ENCODE measurements around the gene KRT222. TPM values are rescaled to one million over a fixed set of nuclear protein-coding genes. Genes with fewer than 3 reads are reported as not detected.

The KRT222 gene
- total RNA-seq, 6 donors from 2014 or later = 0.86 to 1.2 TPM; not detected in 4

DNA sequence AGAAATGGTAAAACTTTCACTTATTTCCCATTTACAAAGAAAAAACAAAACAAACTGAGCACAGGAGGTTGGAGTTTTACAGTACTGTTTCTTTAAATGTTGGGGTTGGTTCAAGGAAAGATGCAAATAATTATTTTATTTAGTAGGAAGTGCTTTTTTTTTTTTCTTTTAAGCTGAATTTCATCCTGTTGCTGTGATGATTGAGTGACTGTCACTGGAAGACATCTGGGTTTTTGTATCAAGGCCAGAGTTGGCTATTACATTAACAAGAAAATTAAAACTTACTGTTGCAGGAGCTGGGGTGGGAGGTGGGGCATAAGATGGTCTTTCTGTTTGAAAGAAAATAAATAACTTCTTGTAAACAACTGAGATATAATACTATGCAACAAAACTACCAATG, 19.7 kb downstream of the KRT222 start:
- DNase-seq (no peak), ATAC-seq (ENCODE audit: low FRiP score in 2 of 2) (no peak)
- H3K4me3 ChIP-seq = no peak overlapping the region
- H3K9me3 ChIP-seq = no peaks in the 10 kb centered on the region
- peaks cover 5 to 51% (median 15%) of the 10 kb centered on the region in 4 donors for H3K36me3 ChIP-seq
- H3K27me3 ChIP-seq = no peaks in the 10 kb centered on the region
- H3K27ac ChIP-seq = no peak overlapping the region
- H3K4me1 ChIP-seq = peaks cover 28 to 38% (median 33%) of the 10 kb centered on the region in 4 donors
- TF ChIP-seq POLR2A (IDR thresholded peaks at IDR 0.05) (no peak), EP300 (IDR thresholded peaks at IDR 0.05) (no peak), POLR2AphosphoS5 (IDR thresholded peaks at IDR 0.05) (no peak)
- TF ChIP-seq, protein P1, sequence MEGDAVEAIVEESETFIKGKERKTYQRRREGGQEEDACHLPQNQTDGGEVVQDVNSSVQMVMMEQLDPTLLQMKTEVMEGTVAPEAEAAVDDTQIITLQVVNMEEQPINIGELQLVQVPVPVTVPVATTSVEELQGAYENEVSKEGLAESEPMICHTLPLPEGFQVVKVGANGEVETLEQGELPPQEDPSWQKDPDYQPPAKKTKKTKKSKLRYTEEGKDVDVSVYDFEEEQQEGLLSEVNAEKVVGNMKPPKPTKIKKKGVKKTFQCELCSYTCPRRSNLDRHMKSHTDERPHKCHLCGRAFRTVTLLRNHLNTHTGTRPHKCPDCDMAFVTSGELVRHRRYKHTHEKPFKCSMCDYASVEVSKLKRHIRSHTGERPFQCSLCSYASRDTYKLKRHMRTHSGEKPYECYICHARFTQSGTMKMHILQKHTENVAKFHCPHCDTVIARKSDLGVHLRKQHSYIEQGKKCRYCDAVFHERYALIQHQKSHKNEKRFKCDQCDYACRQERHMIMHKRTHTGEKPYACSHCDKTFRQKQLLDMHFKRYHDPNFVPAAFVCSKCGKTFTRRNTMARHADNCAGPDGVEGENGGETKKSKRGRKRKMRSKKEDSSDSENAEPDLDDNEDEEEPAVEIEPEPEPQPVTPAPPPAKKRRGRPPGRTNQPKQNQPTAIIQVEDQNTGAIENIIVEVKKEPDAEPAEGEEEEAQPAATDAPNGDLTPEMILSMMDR (IDR thresholded peaks at IDR 0.05) = no peak

DNA sequence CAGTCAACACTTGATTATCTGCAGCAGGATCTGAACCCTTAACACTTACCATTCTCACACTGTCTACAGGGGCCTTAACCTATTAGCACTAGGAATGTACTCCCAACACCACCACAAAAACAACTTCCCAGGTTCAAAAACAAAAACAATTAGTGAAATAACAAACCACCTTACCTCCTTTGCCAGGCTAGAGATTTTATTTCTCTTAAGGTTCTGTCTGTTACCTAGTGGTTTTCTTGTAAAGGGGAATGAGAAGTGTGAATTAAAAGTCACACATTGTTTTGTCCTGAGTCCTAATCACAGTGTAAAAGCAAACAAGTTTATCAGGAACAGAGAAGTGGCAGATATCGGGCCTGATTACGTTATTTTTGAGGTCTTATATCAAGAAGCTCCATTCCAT, 27.0 kb downstream of the KRT222 start:
- Histone ChIP-seq H3K36me3 (peaks cover 25 to 78% (median 57%) of the 10 kb centered on the region in 4 donors), H3K4me3 (no peak overlapping the region), H3K9me3 (no peaks in the 10 kb centered on the region), H3K27me3 (no peaks in the 10 kb centered on the region), H3K4me1 (peaks cover 0 to 8% (median 5%) of the 10 kb centered on the region in 4 donors), H3K27ac (no peak overlapping the region)
- ATAC-seq (ENCODE audit: low FRiP score in 2 of 2) (no peak), DNase-seq (no peak)
- TF ChIP-seq POLR2A (IDR thresholded peaks at IDR 0.05) = no peak
- no peak for TF ChIP-seq POLR2AphosphoS5 (IDR thresholded peaks at IDR 0.05)
- no peak for TF ChIP-seq EP300 (IDR thresholded peaks at IDR 0.05)
- TF ChIP-seq, protein P1 (IDR thresholded peaks at IDR 0.05) = no peak
- 62 to 69% methylated on average over 2 of the region's 2 CpGs for WGBS, 2 donors

DNA sequence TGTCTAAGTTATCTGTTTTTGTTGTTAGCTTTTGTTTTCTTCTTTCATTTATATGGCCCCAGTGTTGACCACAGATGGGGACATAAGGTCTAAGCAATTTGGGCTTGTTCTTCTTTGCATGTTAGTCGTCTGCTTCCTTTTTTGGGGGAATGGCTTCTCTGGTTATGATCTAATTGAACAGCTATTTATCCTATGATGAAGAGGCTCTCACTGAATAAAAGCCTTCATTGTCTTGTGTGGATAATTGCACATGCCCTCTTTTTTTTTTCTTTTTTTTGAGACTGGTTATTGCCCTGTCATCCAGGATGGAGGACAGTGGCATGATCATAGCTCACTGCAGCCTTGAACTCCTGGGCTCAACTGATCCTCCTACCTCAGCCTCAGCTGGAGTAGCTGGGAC, 31.1 kb downstream of the KRT222 start:
- DNase-seq = no peak
- 87 to 96% methylated on average over 1 of the region's 1 CpG for WGBS, 2 donors
- Histone ChIP-seq H3K4me3 (no peak overlapping the region), H3K9me3 (no peaks in the 10 kb centered on the region), H3K36me3 (peaks cover 53 to 86% (median 74%) of the 10 kb centered on the region in 4 donors), H3K27ac (no peak overlapping the region), H3K4me1 (no peaks in the 10 kb centered on the region), H3K27me3 (no peaks in the 10 kb centered on the region)
- TF ChIP-seq EP300 (IDR thresholded peaks at IDR 0.05) = no peak
- no peak for TF ChIP-seq POLR2AphosphoS5 (IDR thresholded peaks at IDR 0.05)
- TF ChIP-seq, protein P1 (IDR thresholded peaks at IDR 0.05) = no peak
- TF ChIP-seq POLR2A (IDR thresholded peaks at IDR 0.05) = no peak
- no peak for ATAC-seq (ENCODE audit: low FRiP score in 2 of 2)

DNA sequence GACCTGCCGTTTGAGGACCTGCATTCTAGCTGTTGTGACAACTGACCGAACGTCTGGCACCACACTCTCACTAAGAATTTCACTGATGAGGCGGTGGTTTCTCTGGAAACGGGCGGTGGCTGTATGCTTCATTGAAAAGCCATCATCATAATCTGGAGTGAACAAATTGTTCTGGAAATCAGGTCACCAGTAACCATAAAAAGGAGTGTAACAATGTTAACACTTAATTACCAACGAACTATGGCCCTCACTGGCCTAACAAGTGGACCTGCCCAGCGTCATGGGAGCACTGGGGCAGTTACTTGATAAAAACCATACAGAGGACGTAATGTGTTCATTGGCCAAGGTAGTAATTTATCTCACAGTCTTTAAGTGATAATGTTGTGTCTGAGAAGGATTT, 32.8 kb downstream of the KRT222 start:
- 84 to 85% methylated on average over 9 of the region's 9 CpGs for WGBS, 2 donors

DNA sequence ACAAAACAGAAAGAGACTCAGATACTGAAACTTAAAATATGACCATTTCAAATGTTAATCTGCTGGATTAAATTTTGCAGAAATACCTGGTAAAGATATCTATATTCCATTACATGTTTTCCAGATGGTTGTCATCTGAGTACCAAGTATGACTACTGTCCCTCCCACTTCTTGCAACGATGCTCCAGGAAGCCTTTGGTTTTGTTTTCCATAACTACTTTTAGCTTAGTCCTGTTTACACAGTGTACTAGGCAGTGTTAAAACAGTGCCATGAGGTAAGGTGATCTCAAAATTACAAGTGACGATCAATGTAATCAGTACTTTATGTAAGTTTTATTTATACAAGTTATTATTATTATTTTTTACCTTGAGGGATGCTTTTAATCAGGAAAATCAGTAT, 35.1 kb downstream of the KRT222 start:
- Histone ChIP-seq H3K4me1 (no peaks in the 10 kb centered on the region), H3K36me3 (peaks cover 45 to 72% (median 62%) of the 10 kb centered on the region in 4 donors), H3K27ac (no peak overlapping the region), H3K9me3 (no peaks in the 10 kb centered on the region), H3K27me3 (no peaks in the 10 kb centered on the region), H3K4me3 (no peak overlapping the region)
- ATAC-seq (ENCODE audit: low FRiP score in 2 of 2) (no peak), DNase-seq (no peak)
- TF ChIP-seq, protein P1 (IDR thresholded peaks at IDR 0.05) = no peak
- WGBS, 2 donors = 35 to 43% methylated on average over 2 of the region's 2 CpGs

More for the DNA sequence above, 32.8 kb downstream of the KRT222 start:
- Histone ChIP-seq H3K9me3 (no peaks in the 10 kb centered on the region), H3K36me3 (peaks cover 65 to 96% (median 79%) of the 10 kb centered on the region in 4 donors), H3K4me3 (no peak overlapping the region), H3K27me3 (no peaks in the 10 kb centered on the region), H3K27ac (no peak overlapping the region), H3K4me1 (no peaks in the 10 kb centered on the region)
- peak in 1 of 2 donors; percentile 72 for ATAC-seq (ENCODE audit: low FRiP score in 2 of 2)
- TF ChIP-seq EP300 (IDR thresholded peaks at IDR 0.05) (no peak), POLR2AphosphoS5 (IDR thresholded peaks at IDR 0.05) (no peak), POLR2A (IDR thresholded peaks at IDR 0.05) (no peak)
- TF ChIP-seq, protein P1 (IDR thresholded peaks at IDR 0.05) = no peak
- DNase-seq = no peak
